ENCODE data around the gene SPACA4.

- TF ChIP-seq, protein P1, sequence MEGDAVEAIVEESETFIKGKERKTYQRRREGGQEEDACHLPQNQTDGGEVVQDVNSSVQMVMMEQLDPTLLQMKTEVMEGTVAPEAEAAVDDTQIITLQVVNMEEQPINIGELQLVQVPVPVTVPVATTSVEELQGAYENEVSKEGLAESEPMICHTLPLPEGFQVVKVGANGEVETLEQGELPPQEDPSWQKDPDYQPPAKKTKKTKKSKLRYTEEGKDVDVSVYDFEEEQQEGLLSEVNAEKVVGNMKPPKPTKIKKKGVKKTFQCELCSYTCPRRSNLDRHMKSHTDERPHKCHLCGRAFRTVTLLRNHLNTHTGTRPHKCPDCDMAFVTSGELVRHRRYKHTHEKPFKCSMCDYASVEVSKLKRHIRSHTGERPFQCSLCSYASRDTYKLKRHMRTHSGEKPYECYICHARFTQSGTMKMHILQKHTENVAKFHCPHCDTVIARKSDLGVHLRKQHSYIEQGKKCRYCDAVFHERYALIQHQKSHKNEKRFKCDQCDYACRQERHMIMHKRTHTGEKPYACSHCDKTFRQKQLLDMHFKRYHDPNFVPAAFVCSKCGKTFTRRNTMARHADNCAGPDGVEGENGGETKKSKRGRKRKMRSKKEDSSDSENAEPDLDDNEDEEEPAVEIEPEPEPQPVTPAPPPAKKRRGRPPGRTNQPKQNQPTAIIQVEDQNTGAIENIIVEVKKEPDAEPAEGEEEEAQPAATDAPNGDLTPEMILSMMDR (IDR thresholded peaks at IDR 0.05), result no peak
- TF ChIP-seq POLR2A (IDR thresholded peaks at IDR 0.05), result no peak
Observed at GRCh38 chr19:48654299-48655059, 47.9 kb downstream of the SPACA4 start.
